ENCODE measurements around the gene NRCAM. TPM values are rescaled to one million over a fixed set of nuclear protein-coding genes. Genes with fewer than 3 reads are reported as not detected.

The NRCAM gene
- total RNA-seq, 4 donors from 2014 or later = 1.3 to 4.7 (median 2.2) TPM

DNA sequence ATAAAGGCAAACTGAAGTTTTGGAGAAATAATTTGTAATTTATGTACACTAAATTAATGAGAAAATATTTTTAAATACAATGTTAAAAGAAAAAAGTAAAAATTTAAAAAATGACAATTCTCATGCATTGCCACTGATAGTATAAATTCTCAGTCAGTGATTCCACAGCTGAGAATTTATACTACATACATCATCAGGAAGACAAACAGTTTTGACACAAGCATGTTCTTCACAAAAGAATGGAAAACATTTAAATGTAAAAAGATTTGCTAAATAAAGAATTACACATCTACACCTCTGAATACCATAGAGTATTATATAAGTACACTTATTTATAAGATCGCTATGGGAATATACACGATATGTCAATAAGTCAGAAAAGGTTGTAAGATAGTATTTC is 225.0 kb downstream of the NRCAM start:
- no peak for ATAC-seq
- H3K27me3 ChIP-seq = no peaks in the 10 kb centered on the region
- H3K36me3 ChIP-seq = no peaks in the 10 kb centered on the region
- WGBS, 2 donors (ENCODE audit: low coverage in 1 of 2) = 72 to 84% methylated on average over 2 of the region's 2 CpGs
- no peak overlapping the region for H3K27ac ChIP-seq
- H3K9me3 ChIP-seq = no peaks in the 10 kb centered on the region
- H3K4me1 ChIP-seq = no peaks in the 10 kb centered on the region
- no peak overlapping the region for H3K4me3 ChIP-seq
- TF ChIP-seq POLR2AphosphoS5 (IDR thresholded peaks at IDR 0.05) (no peak), EP300 (IDR thresholded peaks at IDR 0.05) (no peak), POLR2A (IDR thresholded peaks at IDR 0.05) (no peak)
- TF ChIP-seq, protein P1, sequence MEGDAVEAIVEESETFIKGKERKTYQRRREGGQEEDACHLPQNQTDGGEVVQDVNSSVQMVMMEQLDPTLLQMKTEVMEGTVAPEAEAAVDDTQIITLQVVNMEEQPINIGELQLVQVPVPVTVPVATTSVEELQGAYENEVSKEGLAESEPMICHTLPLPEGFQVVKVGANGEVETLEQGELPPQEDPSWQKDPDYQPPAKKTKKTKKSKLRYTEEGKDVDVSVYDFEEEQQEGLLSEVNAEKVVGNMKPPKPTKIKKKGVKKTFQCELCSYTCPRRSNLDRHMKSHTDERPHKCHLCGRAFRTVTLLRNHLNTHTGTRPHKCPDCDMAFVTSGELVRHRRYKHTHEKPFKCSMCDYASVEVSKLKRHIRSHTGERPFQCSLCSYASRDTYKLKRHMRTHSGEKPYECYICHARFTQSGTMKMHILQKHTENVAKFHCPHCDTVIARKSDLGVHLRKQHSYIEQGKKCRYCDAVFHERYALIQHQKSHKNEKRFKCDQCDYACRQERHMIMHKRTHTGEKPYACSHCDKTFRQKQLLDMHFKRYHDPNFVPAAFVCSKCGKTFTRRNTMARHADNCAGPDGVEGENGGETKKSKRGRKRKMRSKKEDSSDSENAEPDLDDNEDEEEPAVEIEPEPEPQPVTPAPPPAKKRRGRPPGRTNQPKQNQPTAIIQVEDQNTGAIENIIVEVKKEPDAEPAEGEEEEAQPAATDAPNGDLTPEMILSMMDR (IDR thresholded peaks at IDR 0.05) = no peak

- 78 to 89% methylated on average over 3 of the region's 3 CpGs for WGBS, 2 donors (ENCODE audit: low coverage in 1 of 2)
- Histone ChIP-seq H3K4me3 (no peak overlapping the region), H3K4me1 (no peaks in the 10 kb centered on the region), H3K9me3 (no peaks in the 10 kb centered on the region), H3K27me3 (no peaks in the 10 kb centered on the region), H3K27ac (no peak overlapping the region), H3K36me3 (no peaks in the 10 kb centered on the region)
- TF ChIP-seq, protein P1 (IDR thresholded peaks at IDR 0.05) = no peak
- no peak for TF ChIP-seq POLR2AphosphoS5 (IDR thresholded peaks at IDR 0.05)
- TF ChIP-seq POLR2A (IDR thresholded peaks at IDR 0.05) = no peak
- no peak for TF ChIP-seq EP300 (IDR thresholded peaks at IDR 0.05)
- ATAC-seq = no peak
These were observed 228.9 kb downstream of the NRCAM start for GRCh38 chr7:108227366-108227765.

DNA sequence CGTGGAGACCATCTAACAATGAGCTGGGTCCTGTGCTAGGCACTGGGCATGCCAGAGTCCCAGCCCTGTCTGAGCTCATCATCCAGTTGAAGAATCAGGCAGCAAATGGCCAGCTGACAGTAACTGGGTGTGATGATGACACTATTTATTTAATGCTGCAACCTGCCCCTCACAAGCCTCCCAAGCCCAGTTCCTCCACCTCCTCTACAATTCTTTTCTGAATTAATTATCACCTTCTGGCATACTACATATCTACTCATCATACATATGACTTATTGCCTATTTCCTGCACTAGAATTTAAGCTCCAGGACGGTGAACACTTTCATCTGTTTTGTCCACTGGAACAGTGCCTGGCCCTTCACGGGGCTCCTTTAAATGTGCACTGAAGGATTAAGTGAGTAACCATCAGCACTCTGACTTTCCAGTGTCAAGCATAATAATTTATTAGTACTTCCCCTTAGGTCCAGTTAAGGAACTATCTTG is 229.4 kb downstream of the NRCAM start:
- H3K27me3 ChIP-seq = no peaks in the 10 kb centered on the region
- no peak overlapping the region for H3K27ac ChIP-seq
- H3K9me3 ChIP-seq = no peaks in the 10 kb centered on the region
- H3K4me3 ChIP-seq = no peak overlapping the region
- no peak for TF ChIP-seq EP300 (IDR thresholded peaks at IDR 0.05)
- WGBS, 2 donors (ENCODE audit: low coverage in 1 of 2) = 21 to 27% methylated on average over 2 to 3 of the region's 3 CpGs
- no peak for ATAC-seq
- H3K36me3 ChIP-seq = no peaks in the 10 kb centered on the region
- no peaks in the 10 kb centered on the region for H3K4me1 ChIP-seq

- no peak for ATAC-seq
- H3K36me3 ChIP-seq = no peaks in the 10 kb centered on the region
- no peak overlapping the region for H3K27ac ChIP-seq
- no peaks in the 10 kb centered on the region for H3K9me3 ChIP-seq
- no peaks in the 10 kb centered on the region for H3K4me1 ChIP-seq
- 57 to 75% methylated on average over 1 to 2 of the region's 2 CpGs for WGBS, 2 donors (ENCODE audit: low coverage in 1 of 2)
- no peak overlapping the region for H3K4me3 ChIP-seq
- no peaks in the 10 kb centered on the region for H3K27me3 ChIP-seq
- TF ChIP-seq, protein P1 (IDR thresholded peaks at IDR 0.05) = no peak
- TF ChIP-seq POLR2AphosphoS5 (IDR thresholded peaks at IDR 0.05) (no peak), EP300 (IDR thresholded peaks at IDR 0.05) (no peak), POLR2A (IDR thresholded peaks at IDR 0.05) (no peak)
These were observed 230.6 kb downstream of the NRCAM start for GRCh38 chr7:108225531-108226181.

DNA sequence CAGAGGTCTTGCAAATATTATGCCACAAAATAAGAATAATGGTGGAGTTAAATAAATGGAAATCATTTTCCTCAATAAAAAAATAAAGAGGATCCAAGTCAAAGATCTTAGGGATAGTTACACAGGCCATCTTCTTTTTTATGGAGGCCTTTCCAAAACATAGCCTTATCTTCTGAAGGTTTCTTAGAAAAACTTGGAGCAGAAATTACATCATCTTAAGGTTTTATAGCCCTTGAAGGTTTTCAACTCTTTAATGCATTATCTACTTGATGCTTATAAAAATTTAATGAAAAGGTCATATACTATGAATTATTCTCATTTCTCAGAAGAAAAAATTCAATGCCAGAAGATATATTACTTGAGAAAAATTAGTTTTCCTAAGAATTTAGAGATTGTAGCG is 231.8 kb downstream of the NRCAM start:
- ATAC-seq = no peak
- no peaks in the 10 kb centered on the region for H3K27me3 ChIP-seq
- TF ChIP-seq, protein P1 (IDR thresholded peaks at IDR 0.05) = no peak
- TF ChIP-seq POLR2AphosphoS5 (IDR thresholded peaks at IDR 0.05) = no peak
- no peak for TF ChIP-seq EP300 (IDR thresholded peaks at IDR 0.05)
- TF ChIP-seq POLR2A (IDR thresholded peaks at IDR 0.05) = no peak
- H3K27ac ChIP-seq = no peak overlapping the region
- no peaks in the 10 kb centered on the region for H3K9me3 ChIP-seq
- no peak overlapping the region for H3K4me3 ChIP-seq
- no peaks in the 10 kb centered on the region for H3K36me3 ChIP-seq
- no peaks in the 10 kb centered on the region for H3K4me1 ChIP-seq
- WGBS, 2 donors (ENCODE audit: low coverage in 1 of 2) = 93 to 100% methylated on average over 1 of the region's 1 CpG

Data from gastroesophageal sphincter (tissue), 4 donors.